Gastrocnemius medialis (tissue), 4 donors: ENCODE data around the gene STXBP2. TPM values are rescaled to one million over a fixed set of nuclear protein-coding genes. Genes with fewer than 3 reads are reported as not detected.

Source experiments
- ATAC-seq, 2 donors: fragments of 150-250 bp; one replicate each; pipeline ENCODE4 v1.9.1; 2016
- DNase-seq, 2 donors: peaks; one replicate each; pipeline ENCODE4 v3.0.0-alpha.2; 2019
- H3K27ac ChIP-seq, 4 donors: fragments of 200-600 bp; sonication (generic); 1 replicate in 1 of 4; 2 replicates in 3 of 4; pipeline ENCODE4 v1.5.1; 2016 to 2018; ENCODE audit warnings: mild to moderate bottlenecking in 2 of 4, moderate library complexity in 1 of 4
- H3K27me3 ChIP-seq, 3 donors: fragments of 200-600 bp; sonication (generic) in 2 of 3; 1 replicate in 1 of 3; 2 replicates in 2 of 3; pipeline versions ENCODE4 v1.5.1 to v1.6.0; 2016 to 2019; ENCODE audit warnings: mild to moderate bottlenecking in 1 of 3, moderate library complexity in 1 of 3
- H3K36me3 ChIP-seq, 2 donors: fragments of 200-600 bp; sonication (generic) in 1 of 2; one replicate each; pipeline ENCODE4 v1.5.1; 2017 to 2018
- H3K4me1 ChIP-seq, 2 donors: fragments of 200-600 bp; sonication (generic) in 1 of 2; one replicate each; pipeline ENCODE4 v1.5.1; 2016 to 2017; ENCODE audit warnings: mild to moderate bottlenecking in 2 of 2
- H3K4me3 ChIP-seq, 4 donors: fragments of 200-600 bp; sonication (generic) in 3 of 4; 1 replicate in 1 of 4; 2 replicates in 3 of 4; pipeline ENCODE4 v1.5.1; 2016 to 2019; ENCODE audit warnings: mild to moderate bottlenecking in 2 of 4
- H3K9me3 ChIP-seq, 3 donors: fragments of 200-600 bp; sonication (generic) in 2 of 3; 1 replicate in 1 of 3; 2 replicates in 2 of 3; pipeline ENCODE4 v1.5.1; 2016 to 2019
- POLR2A ChIP-seq, 2 donors: fragments of 450-650 bp; IDR thresholded peaks; one replicate each; pipeline ENCODE4 v1.6.1; 2017; ENCODE audit warnings: antibody characterized with exemption in 2 of 2, mild to moderate bottlenecking in 2 of 2, moderate library complexity in 2 of 2
- in situ Hi-C, 4 donors: fragments of 200-750 bp; cut with MboI; loops; one replicate each; pipeline versions ENCODE4 v1.15.0 to v1.8.0; 2017; ENCODE audit warnings: low sequenced_read_pairs in 4 of 4
- intact Hi-C: fragments of 100-400 bp; cut with DNase I; formaldehyde crosslinking; loops from one replicate; pipeline ENCODE4 v1.15.1; 2023; ENCODE audit warnings: low total_unique reads
- total RNA-seq, 4 donors: library from RNA; depleted of rRNA; stranded (reverse); fragments of >200 nt; gene quantifications; one replicate each; pipeline versions ENCODE4 v1.1.0 to v1.2.3, GENCODE V29; 2016
- TF ChIP-seq, protein P1 (sequence below), 5 experiments: fragments of 450-650 bp in 3 of 5; fragments of 200-600 bp in 2 of 5; sonication (generic) in 2 of 5; IDR thresholded peaks in 4 of 5; conservative IDR thresholded peaks in 1 of 5; 1 replicate in 4 of 5; 2 replicates in 1 of 5; pipeline ENCODE4 v1.5.1; 2016 to 2019; ENCODE audit warnings: antibody characterized with exemption in 5 of 5, mild to moderate bottlenecking in 3 of 5, moderate library complexity in 3 of 5

Gene STXBP2
- total RNA-seq, 4 donors from 2014 or later, result 0.87 to 3.7 (median 2.8) TPM

DNA sequence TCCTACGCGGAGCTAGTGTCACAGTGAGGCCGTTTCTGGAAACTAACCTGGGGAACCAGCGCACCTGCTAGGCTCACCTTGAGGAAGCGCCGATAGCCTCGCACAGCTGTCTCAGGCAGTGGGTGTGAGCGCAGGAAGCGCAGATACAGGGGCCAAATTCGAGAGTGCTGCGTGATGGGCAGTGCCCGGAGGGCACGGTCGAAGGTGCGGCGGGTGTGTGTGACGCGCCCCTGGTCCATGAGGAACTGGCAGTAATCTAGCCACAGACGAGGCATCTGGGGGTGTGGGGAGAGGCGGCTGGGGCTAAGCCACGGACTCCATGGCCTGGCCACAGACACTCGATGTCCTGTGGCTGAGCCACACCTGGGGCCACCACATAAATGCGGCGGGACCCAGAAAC is 9.7 kb upstream of the STXBP2 start:
- peaks cover 0 to 48% of the 10 kb centered on the region in 2 donors for H3K36me3 ChIP-seq
- H3K4me3 ChIP-seq, result no peak overlapping the region
- H3K27ac ChIP-seq, result no peak overlapping the region
- TF ChIP-seq, protein P1, sequence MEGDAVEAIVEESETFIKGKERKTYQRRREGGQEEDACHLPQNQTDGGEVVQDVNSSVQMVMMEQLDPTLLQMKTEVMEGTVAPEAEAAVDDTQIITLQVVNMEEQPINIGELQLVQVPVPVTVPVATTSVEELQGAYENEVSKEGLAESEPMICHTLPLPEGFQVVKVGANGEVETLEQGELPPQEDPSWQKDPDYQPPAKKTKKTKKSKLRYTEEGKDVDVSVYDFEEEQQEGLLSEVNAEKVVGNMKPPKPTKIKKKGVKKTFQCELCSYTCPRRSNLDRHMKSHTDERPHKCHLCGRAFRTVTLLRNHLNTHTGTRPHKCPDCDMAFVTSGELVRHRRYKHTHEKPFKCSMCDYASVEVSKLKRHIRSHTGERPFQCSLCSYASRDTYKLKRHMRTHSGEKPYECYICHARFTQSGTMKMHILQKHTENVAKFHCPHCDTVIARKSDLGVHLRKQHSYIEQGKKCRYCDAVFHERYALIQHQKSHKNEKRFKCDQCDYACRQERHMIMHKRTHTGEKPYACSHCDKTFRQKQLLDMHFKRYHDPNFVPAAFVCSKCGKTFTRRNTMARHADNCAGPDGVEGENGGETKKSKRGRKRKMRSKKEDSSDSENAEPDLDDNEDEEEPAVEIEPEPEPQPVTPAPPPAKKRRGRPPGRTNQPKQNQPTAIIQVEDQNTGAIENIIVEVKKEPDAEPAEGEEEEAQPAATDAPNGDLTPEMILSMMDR (IDR thresholded peaks at IDR 0.05 in 4 of 5, conservative IDR thresholded peaks at IDR 0.05 in 1 of 5), result no peak
- TF ChIP-seq POLR2A (IDR thresholded peaks at IDR 0.05), result no peak
- in situ Hi-C loops (no loop called here), intact Hi-C loops (loop anchor here (10.0 kb wide), 1 partner anchor 892 kb away; the partner anchor contains the start of genes GPR108 and TRIP10)
- no peaks in the 10 kb centered on the region for H3K27me3 ChIP-seq
- no peak for ATAC-seq
- H3K9me3 ChIP-seq, result no peaks in the 10 kb centered on the region
- no peak for DNase-seq
- H3K4me1 ChIP-seq, result peaks cover 18 to 27% of the 10 kb centered on the region in 2 donors

DNA sequence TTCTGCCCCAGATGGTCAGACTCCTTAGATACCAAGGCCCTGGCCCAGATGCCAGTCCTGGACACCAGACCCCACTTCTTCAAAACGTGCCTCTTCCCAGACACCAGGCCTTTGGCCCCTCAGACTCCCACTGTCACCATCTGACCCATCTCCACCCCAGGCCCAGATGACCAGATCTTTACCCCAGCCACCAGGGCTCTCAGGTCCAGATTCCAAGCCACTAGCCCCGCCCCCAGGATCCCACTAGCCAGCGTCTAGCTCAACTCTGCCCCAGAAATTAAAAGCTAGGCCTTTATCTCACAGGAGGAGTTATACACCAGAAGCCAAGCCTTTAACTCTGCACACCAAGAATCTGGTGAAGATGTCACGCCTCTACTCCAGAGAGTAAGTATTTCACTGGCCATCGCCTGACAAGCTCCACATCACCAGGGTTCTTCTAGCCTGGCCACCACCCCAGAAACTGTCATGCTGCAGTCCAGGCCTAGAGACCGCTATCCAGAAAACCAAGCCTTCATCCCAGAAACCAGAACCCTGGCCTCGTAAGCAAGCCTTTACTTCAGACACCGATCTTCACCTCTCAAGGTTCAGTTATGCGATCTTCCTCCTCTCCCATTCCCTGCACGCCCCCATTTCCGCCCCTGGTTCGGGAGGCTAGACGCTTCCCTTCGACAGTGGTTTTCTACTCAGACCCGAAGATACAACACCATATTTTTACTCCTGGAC is 8.2 kb upstream of the STXBP2 start:
- no peak for TF ChIP-seq POLR2A (IDR thresholded peaks at IDR 0.05)
- TF ChIP-seq, protein P1 (IDR thresholded peaks at IDR 0.05 in 4 of 5, conservative IDR thresholded peaks at IDR 0.05 in 1 of 5), result no peak
- in situ Hi-C loops (no loop called here), intact Hi-C loops (loop anchor here (1.0 to 10.0 kb wide), 7 partner anchors 24 to 894 kb away; partner anchors contain the start of genes GPR108, MAP2K7, MCOLN1 and PEX11G)
- H3K27me3 ChIP-seq, result no peaks in the 10 kb centered on the region
- peak overlapping the region; percentile 83 to 100 (median 95) for H3K4me3 ChIP-seq
- peak overlapping the region; percentile 80 to 92 (median 88) for H3K27ac ChIP-seq
- H3K4me1 ChIP-seq, result peaks cover 18 to 27% of the 10 kb centered on the region in 2 donors
- H3K36me3 ChIP-seq, result peaks cover 0 to 33% of the 10 kb centered on the region in 2 donors
- ATAC-seq, result no peak
- H3K9me3 ChIP-seq, result no peaks in the 10 kb centered on the region
- no peak for DNase-seq

DNA sequence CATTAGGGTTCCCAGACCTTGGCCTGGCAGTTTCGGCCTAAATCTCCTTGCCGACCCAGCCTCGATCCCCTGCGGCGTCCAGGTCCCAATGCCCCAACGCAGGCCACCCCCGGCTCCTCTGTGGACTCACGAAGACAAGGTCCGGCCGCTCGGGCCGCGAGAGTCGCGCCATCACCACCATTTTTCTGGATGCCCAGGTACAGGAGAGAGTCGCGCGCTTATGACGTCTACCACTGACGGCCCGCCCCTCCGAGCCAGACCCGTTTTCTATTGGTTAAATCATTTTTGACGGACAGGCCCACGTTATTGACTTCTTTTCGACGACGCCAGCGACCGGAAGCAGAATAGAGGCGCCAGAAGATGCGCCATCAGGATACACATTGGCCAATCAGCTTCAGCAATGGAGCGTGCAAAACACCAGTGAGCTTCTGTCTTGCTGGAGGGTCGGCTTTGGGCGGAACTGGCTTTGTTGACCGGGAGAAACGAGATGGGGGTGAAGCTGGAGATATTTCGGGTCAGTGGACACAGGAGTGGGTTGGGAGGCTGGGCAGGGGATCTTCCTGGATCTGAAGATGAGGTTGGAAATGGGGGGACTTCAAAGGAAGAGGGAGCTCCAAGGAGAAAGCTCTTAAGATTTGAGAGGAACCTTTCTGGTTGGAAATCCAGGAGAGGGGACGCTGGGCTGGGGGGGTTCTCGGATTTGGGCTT is 7.4 kb upstream of the STXBP2 start, which contains the start of the genes PET100 and XAB2:
Gene PET100, plus strand, starts transcription at position 447 of the 708 bp plus-strand sequence. Its CDS starts 41 bp downstream, at position 488.
Gene XAB2, minus strand, starts transcription at position 199 of the 708 bp plus-strand sequence. Its CDS starts 18 bp downstream, at position 181.
- H3K36me3 ChIP-seq, result peaks cover 0 to 26% of the 10 kb centered on the region in 2 donors

DNA sequence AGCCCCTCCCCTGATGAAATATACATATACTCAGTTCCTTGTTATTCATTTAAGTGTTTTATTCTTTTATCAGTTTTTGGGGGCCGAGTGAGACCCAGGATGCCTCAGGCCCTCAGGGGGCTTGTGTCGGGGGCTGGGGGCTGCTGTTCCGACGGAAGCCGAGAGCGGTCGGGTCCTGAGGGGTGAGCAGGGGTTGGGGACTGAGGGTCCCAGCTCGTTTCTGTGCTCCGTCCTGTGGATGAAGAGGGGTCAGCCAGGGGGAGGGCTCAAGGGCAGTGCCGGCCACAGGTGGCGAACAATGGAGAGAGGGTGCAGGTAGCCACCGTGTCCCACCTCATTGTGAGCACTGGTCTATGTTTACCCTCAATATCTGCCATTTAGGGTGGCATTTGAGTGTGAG is 5.3 kb upstream of the STXBP2 start:
- no peaks in the 10 kb centered on the region for H3K9me3 ChIP-seq
- intact Hi-C loops (no loop called here), in situ Hi-C loops (no loop called here)
- H3K36me3 ChIP-seq, result peaks cover 0 to 7% of the 10 kb centered on the region in 2 donors
- no peak overlapping the region for H3K4me3 ChIP-seq
- peaks cover 10 to 15% (median 13%) of the 10 kb centered on the region in 3 donors for H3K27me3 ChIP-seq
- DNase-seq (no peak), ATAC-seq (no peak)
- TF ChIP-seq, protein P1 (IDR thresholded peaks at IDR 0.05 in 4 of 5, conservative IDR thresholded peaks at IDR 0.05 in 1 of 5), result no peak
- no peak for TF ChIP-seq POLR2A (IDR thresholded peaks at IDR 0.05)
- no peak overlapping the region for H3K27ac ChIP-seq
- peaks cover 21 to 27% of the 10 kb centered on the region in 2 donors for H3K4me1 ChIP-seq

More for the DNA sequence above, 7.4 kb upstream of the STXBP2 start, which contains the start of the genes PET100 and XAB2:
- H3K27me3 ChIP-seq, result no peaks in the 10 kb centered on the region
- DNase-seq (peak; percentile 98 to 99), ATAC-seq (peak; percentile 100)
- no peaks in the 10 kb centered on the region for H3K9me3 ChIP-seq
- in situ Hi-C loops, result no loop called here
- intact Hi-C loops, result loop anchor here (1.0 to 10.0 kb wide), 7 partner anchors 23 to 895 kb away; partner anchors contain the start of genes GPR108, MAP2K7, MCOLN1 and PEX11G
- H3K4me1 ChIP-seq, result peaks cover 18 to 27% of the 10 kb centered on the region in 2 donors
- TF ChIP-seq, protein P1 (IDR thresholded peaks at IDR 0.05 in 4 of 5, conservative IDR thresholded peaks at IDR 0.05 in 1 of 5), result no peak
- peak; percentile 50 to 52 for TF ChIP-seq POLR2A (IDR thresholded peaks at IDR 0.05)
- peak within 1 kb of the TSS; percentile 80 to 92 (median 88) for H3K27ac ChIP-seq
- peak within 1 kb of the TSS; percentile 83 to 100 (median 95) for H3K4me3 ChIP-seq
